Retina (tissue), 1 donor: ENCODE data around the gene RBFOX1.

ENCODE experiments used
- DNase-seq: peaks from one replicate; pipeline ENCODE4 v3.0.0-alpha.2; 2016

RBFOX1 gene

DNA sequence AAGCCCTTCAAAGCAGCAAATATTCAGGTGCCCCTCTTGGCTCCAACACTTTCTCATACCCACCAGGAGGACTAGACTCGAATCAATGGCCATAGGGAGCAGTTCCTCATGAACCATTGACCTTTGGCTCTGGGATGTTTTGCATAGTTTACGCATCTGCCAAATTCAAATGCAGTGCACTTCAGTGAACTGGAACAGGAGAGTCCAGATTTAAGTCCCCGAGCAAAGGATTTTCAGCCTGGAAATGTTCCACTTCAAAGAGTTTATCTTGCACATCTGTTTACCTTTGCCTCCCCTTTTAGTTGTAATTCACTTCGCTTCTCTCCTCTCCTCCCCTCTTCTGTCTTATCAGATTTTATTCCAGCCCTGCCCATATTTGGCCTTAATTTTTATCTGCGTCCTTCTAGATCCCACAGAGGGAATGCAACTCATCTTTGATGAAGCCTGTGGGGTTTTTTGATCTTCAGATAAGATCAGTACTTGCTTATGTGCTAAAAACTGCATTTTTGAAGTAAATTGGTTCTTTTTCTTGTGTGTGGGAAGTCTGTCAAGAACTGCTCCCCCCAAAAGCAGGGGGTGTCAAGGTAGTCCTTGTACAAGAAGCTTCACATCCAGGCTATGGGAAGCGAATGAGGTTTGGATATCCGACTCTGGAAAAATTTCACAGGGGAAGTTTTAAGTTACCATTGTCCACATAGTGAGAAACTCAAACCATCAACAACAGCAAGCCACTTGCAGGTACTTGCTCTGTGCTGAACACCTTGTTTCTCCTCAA is 281.6 kb downstream of the RBFOX1 start:
- DNase-seq, result no peak

DNA sequence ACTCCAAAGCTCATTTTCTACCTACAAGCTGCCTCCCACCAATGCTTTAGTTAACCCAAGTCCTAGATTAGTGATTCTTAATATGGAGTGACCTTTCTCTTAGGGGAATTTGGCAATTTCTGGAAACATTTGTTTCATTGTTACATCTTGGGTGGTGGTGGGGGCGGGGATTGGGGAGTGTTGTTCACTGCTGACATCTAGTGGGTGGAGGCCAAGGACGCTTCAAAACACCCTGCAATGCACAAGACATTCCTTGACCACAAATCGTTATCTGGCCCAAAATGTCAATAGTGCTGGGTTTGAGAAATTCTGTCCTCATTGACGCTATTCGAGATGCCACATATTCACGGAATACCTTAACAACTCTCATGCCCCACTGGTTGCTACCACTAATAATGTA is 282.9 kb downstream of the RBFOX1 start:
- DNase-seq, result no peak

DNA sequence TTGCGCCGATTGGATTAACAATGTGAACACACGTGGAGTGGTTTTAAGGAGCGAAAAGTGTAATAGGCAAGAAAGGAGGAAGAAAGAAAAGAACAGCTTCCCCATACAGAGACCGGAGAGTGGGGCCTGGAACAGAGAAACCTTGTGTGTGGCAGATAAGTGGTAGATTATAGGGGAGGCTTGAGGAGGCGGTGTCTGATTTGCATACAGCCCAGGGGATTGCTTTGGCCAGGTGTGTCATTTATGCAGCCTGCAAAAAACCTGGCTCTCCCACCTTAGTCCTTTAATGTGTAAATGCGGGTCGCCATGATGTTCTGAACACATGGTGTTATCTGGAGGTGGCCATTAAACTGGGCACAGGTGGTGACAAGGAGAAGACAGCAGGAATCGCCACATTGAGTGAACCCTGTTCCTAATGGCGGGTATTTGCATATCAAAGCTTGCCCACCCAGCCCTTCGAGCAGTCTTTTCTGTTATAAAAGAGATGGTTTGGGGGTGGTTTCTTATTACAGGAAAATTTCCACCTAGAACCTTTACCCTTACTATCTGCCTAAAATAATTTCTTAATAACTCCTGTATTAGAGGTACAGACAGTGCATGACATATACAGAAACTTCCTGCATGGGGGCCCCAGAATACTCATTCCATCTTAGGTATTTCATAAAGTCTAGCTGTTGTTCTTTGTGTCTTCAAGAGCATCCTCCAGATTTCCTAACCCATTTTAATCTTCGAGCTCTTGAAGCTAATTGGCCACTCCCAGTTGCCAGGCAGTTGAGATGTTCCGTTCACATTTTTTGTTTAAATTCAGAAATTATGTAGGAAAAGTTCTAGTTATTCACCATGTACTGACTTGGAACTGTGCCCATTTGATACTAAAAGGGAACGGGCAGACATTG is 292.5 kb downstream of the RBFOX1 start:
- DNase-seq, result no peak

DNA sequence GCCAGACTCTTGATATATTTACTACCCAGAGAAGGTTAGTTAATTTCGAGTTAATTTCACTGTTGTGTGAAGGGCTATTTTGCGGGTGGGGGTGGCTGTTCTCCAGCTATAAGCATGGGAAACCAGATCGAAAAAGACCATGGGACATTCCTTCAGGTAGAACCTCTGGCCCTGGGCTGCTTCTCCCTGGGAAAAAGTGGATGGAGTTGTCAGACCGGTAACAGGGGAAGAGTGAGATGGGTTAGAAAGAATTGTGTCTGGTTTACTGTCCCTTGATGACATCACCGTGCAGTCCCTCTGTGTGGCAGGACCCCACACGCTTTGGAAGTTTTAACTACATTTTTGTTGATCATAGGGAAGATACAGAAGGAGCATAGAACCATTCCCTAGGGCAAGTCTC is 296.3 kb downstream of the RBFOX1 start:
- no peak for DNase-seq

DNA sequence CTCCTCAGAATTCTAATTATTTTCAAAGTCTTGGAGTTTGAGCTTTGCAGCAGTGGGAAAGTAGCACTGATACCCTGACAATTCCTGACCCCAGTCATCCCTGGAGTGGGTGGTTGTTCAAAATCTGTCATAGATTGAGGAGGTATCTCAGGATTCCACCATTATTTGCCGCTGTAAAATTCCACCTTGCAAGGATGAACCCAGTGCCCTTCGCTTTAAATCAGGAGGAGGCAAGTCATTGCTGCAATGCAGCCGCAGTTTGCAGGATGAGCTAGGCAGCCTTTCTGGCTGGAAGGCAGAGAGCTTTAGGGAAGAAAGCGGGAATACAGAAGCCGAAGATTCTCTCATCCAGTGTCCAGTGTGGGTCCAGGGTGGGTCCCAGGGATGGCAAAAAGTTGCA is 296.9 kb downstream of the RBFOX1 start:
- no peak for DNase-seq

DNA sequence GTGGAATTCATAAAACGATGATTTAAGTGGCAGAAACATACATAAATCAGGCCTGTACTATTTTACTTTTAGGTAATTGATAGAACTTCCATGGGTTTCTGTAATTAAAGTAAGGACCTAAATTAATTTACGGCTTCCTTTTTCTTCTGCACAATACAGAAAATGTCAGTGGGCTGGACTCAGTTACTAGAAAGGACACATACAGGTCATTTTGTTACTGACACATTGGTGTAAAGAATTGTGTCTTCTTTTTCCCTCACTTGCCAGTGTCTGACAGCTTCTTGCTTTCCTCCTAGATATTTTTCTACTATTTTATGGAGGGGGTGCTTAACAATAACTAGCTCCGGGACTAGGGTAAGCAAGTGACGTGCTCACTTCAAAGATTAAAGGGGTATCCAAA is 304.8 kb downstream of the RBFOX1 start:
- no peak for DNase-seq

DNA sequence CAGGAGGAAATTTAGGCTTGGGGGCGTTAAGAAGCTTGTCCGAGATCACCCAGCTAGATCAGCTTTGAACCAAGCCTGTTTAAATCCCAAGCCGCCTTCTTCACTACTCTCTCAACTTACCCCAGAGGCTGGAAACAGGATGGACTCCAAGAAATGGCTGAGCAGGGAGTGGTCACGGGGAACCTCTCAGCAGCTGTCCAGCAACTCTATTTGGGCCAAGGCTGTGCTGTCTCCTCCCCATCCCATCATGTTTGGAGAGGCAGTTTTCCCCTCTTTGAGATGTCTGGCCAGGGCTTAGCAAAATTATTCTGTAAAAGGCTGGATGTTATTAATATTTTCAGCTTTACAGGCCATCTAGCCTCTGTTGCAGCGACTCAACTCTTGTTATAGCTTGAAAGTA is 305.7 kb downstream of the RBFOX1 start:
- DNase-seq, result no peak

DNA sequence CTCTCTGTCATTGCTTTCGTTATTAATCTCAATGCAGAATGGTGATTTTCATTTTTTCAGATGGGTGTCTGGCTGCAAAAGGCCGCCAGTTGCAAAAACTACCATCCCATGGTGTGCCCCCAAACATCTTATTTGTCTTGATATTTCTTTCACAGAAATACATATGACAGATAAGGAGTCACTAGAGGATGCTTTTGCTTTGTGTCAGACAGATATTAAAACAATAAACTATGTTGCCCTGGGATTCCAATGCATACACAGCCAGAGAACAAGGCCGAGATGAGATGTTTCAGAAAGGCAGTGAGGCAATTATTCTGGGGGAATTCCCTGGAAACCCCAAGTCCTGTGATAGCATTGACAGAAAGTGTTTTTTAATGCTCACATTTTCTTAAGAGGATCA is 307.7 kb downstream of the RBFOX1 start:
- DNase-seq, result no peak

DNA sequence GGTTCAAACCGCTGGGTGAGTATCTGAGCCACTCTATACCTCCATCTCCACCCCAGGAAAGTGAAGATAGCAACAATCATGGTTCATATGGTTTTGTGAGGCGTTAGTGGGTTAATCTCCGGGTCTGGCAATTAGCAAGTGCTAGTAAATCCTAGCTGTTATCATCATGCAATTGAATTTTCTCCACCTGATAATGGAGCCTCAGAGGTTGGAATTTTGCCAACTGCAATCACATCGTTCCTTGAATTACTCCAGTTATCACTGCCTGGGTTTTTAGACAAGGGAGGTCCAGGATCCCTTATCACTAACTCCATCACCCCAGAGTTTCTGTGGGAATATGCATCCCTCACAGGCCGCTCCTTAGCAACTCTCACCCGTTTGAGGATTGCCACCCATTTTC is 311.5 kb downstream of the RBFOX1 start:
- DNase-seq, result no peak

DNA sequence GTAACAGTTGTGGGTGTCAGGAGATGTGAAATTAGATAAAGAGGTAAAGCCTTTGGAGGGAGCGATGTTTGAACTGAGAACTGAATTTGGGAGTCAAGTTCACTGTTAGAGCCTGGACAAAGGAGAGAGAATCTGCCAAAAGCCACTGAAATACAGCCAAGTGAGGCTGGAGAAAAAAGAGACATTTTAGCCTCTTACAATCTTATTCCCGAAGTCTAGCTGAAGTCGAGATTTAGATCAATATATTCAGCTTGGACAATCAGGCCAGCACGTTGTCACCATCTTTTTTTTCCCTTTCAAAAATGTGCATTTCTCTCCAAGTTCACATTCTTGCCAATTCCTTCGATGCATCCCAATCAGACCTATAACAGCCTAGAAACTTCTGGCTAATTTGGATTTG is 312.2 kb downstream of the RBFOX1 start:
- DNase-seq, result no peak

DNA sequence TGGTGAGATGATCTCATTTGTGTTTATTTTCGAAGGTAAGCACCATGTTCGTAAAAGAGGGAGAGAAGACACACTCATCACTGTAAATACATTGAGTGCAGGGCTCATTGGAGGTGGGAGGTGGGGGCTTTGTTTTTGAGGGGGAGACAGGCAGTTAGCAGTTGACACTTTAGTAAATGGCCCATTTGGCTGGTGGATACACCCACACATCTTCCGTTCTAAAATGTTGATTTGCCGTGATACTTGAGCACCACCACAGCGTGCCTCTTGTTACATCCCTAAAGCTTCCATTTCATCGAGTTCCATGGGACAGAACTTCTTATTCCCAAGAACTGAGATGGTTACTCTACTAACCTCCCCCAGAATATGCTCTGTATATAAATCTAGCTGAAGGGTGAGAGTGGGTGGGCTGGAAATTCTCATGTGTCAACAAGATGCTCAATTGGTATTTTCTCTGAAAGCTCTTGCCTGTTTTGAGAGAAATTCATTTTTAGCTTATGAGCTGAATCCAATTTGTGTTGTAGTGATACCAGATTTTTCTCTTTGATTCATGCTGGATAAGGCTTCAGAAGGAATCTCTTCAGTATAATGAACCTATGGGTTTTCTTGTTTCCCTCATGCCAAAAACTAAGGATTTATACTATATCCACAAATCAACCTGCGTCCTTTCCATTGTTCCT is 314.3 kb downstream of the RBFOX1 start:
- no peak for DNase-seq

DNA sequence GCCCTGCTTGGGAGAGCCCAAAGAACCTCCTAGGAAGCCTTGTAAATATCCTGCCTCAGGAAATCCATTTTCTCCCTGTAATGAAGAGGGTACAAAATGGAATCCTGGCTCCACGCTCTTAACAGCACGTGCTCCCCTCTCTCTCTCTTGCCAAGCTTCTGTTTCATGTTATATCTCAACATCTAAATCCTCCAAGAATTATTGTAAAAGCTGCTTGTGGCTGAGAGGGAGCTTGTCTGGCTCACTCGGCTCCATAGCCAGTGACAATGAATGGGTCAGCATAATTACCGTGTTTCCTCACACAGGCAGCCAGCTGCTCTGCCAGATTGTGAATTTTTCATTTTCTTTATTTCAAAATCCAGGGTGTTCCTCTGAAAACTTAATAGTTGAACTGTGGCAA is 317.8 kb downstream of the RBFOX1 start:
- no peak for DNase-seq

DNA sequence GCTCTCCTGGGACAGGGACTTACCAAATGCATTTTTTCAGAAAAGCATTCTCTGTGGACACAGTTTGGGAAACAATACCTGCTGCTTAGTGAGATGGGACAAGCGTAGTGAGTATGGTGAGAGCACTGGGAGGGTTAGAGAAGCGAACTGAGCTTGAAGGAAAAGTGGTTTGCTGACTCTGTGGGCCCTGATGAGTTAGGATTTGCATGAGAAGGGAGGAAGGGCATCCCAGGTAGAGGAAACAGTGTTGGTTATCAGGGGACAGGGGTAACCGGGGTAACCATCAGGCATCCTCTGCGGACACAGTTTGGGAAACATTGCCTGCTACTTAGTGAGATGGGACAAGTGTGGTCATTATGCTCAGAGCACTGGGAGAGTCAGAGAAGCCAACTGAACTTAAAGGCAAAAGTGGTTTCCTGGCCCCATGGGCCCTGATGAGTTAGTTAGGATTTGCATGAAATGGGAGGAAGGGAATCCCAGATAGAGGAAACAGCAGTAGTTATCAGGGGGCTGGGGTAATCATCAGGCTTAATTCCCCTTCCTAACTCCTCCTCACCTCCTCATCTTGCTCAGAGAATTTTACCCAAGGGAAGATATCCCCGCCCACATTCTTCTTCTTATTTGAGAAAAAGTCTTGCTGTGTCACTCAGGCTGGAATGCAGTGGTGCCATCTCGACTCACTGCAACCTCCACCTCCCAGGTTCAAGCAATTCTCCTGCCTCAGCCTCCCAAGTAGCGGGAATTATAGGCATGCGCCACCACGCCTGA is 319.3 kb downstream of the RBFOX1 start:
- no peak for DNase-seq

DNA sequence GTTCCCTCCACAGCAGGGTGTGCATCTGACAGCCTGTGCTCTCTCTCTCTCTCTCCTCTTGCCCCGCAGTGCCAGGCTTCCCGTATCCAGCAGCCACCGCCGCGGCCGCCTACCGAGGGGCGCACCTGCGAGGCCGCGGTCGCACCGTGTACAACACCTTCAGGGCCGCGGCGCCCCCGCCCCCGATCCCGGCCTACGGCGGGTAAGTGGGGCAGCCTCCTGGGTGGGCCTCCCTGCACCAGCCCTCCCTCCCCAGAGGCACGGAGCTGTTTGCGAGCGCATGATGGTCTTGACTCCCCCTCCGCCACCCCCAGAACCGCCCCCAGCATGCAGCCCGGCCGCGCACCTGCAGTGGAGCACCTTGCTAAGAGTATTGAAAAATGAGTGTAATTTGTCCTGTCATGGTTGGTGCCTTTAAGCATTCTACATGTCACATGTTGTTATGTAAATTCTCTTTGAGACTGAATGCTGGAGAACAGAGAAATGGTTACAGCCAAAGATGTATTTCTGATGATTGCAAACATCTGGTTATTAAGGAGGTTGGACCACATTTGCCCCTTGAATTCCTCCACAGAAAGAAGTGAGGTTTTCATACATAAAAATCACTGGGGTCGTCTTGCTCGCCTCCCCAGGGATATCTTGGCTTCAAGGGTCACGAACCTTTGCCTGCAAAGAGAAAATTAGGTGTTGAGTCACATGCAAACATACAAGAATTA is 321.3 kb downstream of the RBFOX1 start:
- DNase-seq, result no peak

DNA sequence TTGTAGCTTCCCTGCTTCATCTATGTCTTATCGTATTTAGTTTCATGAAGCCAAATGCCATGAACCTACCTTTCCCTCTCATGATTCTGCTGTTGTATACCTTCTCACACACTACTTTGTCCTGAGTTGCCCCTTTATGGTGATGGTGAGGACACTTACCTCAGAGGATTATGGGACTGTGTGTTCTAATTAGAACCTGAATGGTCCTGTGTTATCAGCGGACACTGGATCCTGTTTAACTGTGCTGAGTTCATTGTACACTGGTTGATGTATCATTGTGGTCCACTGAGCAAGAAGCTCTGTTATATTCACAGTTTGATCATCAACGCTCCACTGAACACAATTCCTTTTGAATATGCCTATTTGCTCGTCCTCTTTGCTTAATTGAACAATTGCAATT is 343.0 kb downstream of the RBFOX1 start:
- DNase-seq, result peak; percentile 72

DNA sequence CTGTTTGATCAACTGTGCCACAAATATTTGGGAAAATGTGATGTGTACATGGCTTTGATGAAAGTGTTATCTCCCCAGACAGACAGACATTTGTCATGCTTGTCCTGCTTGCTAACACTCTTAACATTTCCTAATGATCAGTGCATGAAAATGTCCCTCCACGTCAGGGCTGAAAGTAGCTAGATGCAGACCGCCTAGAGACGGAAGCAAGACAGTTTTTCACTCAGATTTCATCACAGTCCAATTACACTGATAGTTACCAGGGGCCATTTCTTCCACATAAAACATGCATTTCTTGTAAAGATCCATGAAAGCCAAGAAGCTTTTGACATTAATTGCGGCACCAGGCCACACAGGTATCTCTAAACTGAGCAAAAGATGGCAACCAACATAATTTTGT is 347.7 kb downstream of the RBFOX1 start:
- no peak for DNase-seq

DNA sequence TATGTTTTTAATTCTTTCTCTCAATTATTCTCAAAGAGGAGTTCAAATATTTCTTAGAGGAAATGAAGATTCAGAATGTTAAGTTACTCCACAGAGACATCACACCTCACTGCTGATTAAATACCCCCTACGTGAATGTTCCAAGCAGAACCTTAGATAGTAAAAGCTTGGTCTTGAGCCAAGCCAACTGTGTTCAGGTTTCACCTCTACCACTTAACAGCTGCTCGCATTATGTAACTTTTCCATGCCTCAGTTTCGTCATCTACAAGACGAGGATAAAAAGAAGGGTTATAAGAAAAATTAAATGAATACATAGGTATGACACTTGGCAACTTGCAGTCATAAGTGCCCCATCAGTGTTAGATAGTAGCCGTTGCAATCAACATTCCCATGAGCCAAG is 356.2 kb downstream of the RBFOX1 start:
- no peak for DNase-seq

DNA sequence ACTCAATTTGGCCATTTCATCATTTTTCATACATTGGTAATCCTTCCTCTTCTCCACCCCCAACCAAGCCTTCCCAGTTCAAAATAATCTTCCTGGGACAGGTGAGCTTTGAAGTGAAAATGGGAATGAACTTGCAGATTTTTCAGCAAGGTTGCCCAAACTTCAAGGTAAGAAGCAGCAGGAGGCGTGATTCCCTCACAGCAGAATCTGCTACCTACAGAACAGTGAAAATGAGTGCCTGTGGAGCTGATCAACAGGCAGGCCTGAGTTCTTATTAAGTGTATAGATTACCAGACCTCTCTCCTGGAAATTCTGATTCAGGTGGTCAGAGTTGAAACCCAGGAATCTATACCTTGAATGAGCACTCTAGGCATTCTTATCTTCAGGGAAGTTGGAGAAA is 356.6 kb downstream of the RBFOX1 start:
- DNase-seq, result no peak

DNA sequence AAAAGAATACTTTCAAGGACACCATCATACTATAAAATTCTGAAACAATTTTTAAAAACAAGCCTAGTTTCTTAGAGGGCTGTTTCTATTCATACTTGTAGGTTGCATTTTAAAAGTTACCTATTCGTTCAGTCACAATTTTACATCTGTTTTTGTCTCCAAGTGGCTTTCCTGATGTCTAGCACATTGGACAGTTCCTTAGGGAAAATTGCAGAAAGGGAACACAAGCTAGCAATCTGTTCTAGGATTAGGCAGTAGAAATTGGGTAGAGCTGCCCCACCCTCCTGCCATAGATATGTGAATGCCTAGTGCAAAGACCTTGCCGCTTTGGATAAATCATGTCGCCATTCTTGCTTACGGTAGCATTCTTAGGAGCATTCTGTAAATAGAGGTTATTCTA is 358.9 kb downstream of the RBFOX1 start:
- DNase-seq, result no peak

DNA sequence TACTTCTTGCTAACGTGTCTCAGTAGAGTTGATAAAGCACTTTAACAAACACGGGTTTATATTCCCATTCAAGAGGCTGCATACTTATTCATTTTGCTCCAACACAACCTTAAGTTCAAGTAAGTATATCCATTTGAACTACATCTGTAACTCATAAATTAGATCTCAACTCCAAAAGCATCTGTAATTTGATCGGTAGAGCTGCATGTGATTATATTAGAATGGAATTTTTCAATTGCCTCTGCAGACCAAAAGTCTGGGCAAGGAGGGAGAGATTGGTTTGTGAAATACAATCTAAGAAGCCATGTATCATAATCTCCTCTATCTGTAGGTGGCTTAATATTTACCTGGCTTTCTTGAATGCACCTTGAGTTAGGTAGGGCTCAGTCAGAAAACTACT is 371.0 kb downstream of the RBFOX1 start:
- no peak for DNase-seq

DNA sequence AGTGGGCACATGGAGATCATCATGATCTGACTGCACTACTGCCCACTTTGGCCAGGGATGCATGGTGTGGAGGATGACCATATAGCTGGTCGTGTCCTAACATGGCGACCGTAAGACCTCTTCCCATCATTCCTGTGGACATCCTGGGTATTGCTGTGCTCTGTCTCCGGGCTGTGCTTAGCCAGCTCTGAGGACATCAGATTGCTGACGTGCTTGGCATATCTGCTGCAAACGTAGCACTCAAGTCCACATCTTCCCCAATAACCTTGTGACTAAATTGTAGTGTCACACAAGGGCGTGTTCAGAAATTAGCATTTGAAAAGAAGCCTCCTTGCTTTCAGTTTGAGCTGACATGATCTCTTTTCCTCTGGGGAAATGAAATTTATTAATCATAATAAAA is 373.2 kb downstream of the RBFOX1 start:
- no peak for DNase-seq

DNA sequence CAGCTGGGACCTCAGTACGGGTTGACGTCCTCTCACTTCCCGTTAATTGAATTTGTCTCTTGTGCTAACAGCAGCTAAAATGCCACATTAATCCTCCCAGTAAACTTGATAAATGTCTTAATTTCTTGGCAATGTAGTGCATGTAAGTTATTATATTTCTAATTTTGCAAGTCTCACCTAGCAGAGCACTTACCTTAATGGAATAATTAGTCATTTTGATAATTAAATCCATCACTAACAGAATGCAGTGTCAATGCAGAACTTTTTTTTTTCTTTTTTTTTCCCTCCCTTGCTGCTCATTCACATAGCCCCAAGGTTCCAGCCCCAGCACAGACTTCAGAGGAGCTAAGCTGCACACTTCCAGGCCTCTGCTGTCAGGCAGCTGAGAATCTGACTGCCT is 376.5 kb downstream of the RBFOX1 start:
- no peak for DNase-seq
